Ishikawa (cell line): Measurements from ENCODE around the gene TSPEAR.

Experiments
- CEBPB ChIP-seq: IDR thresholded peaks from 2 replicates; pipeline ENCODE4 v1.6.1; 2012
- CREB1 ChIP-seq: IDR thresholded peaks from 2 replicates; pipeline ENCODE4 v1.6.1; 2012; ENCODE audit warnings: low read depth
- EGR1 ChIP-seq: IDR thresholded peaks from 2 replicates; pipeline ENCODE4 v1.6.1; 2012
- EP300 ChIP-seq: IDR thresholded peaks from 2 replicates; pipeline ENCODE4 v1.6.1; 2012; ENCODE audit warnings: borderline replicate concordance
- FOXM1 ChIP-seq: IDR thresholded peaks from 2 replicates; pipeline ENCODE4 v1.6.1; 2012; ENCODE audit warnings: low read depth, borderline replicate concordance
- MAX ChIP-seq: IDR thresholded peaks from 2 replicates; pipeline ENCODE4 v1.6.1; 2012
- NFIC ChIP-seq: IDR thresholded peaks from 2 replicates; pipeline ENCODE4 v1.6.1; 2012
- RAD21 ChIP-seq: IDR thresholded peaks from 2 replicates; pipeline ENCODE4 v1.6.1; 2012; ENCODE audit warnings: low read depth
- REST ChIP-seq: IDR thresholded peaks from 2 replicates; pipeline ENCODE4 v1.6.1; 2012; ENCODE audit warnings: low read depth, mild to moderate bottlenecking
- TAF1 ChIP-seq: IDR thresholded peaks from 2 replicates; pipeline ENCODE4 v1.6.1; 2012; ENCODE audit warnings: low read depth, mild to moderate bottlenecking
- TCF12 ChIP-seq: IDR thresholded peaks from 2 replicates; pipeline ENCODE4 v1.6.1; 2012; ENCODE audit warnings: low read depth
- TEAD4 ChIP-seq: IDR thresholded peaks from 2 replicates; pipeline ENCODE4 v1.6.1; 2012
- USF1 ChIP-seq: IDR thresholded peaks from 2 replicates; pipeline ENCODE4 v1.6.1; 2012
- YY1 ChIP-seq: IDR thresholded peaks from 2 replicates; pipeline ENCODE4 v1.6.1; 2012; ENCODE audit warnings: low read depth
- ZBTB7A ChIP-seq: IDR thresholded peaks from 2 replicates; pipeline ENCODE4 v1.6.1; 2012; ENCODE audit warnings: low read depth

The TSPEAR gene

GRCh38 chr21:44502171-44502958 is 209.0 kb downstream of the TSPEAR start:
- TF ChIP-seq ZBTB7A (no peak), CEBPB (no peak), TAF1 (no peak), EP300 (no peak), EGR1 (no peak), TCF12 (no peak), YY1 (no peak), USF1 (no peak), RAD21 (no peak), TEAD4 (no peak), CREB1 (no peak), MAX (no peak), FOXM1 (no peak), NFIC (no peak), REST (no peak)

GRCh38 chr21:44500111-44500510 is 211.3 kb downstream of the TSPEAR start:
- TF ChIP-seq FOXM1 (no peak), USF1 (no peak)

- TF ChIP-seq CEBPB (no peak), REST (peak; percentile 72), RAD21 (no peak), MAX (no peak), NFIC (no peak)
Observed at GRCh38 chr21:44499631-44500030, 211.7 kb downstream of the TSPEAR start.

GRCh38 chr21:44499211-44499560 is 212.2 kb downstream of the TSPEAR start:
- no peak for TF ChIP-seq TCF12
- TF ChIP-seq TAF1: no peak
- TF ChIP-seq REST: no peak
- TF ChIP-seq CREB1: no peak
- TF ChIP-seq USF1: no peak
- no peak for TF ChIP-seq RAD21
- TF ChIP-seq MAX: no peak
- no peak for TF ChIP-seq NFIC
- no peak for TF ChIP-seq CEBPB
- TF ChIP-seq TEAD4: no peak
- no peak for TF ChIP-seq YY1
- TF ChIP-seq ZBTB7A: no peak
- TF ChIP-seq FOXM1: no peak
- no peak for TF ChIP-seq EGR1
